ENCODE data around the gene KRT7.

DNA sequence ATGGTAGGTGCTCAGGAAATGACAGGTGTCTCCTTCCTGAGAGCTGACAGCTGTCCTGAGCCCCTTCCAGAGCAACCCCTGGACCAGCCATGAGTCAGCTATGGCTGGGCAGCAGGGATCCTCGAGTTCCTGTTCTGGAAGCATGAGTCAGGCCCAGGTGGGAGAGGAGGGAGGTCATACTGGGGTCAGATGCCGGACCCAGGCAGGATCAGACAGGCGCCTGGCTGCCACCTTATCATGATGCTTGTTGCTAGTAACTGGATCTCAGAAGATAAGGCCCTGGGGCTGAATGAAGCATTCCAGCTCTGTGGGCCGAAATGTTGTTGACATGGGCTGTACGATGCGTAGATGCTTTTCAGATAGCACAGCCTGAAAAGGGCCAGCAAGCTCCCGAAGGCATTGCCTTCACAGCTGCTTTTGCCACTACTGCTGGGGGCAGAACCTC is 17.4 kb upstream of the KRT7 start:
- TF ChIP-seq, protein P1, sequence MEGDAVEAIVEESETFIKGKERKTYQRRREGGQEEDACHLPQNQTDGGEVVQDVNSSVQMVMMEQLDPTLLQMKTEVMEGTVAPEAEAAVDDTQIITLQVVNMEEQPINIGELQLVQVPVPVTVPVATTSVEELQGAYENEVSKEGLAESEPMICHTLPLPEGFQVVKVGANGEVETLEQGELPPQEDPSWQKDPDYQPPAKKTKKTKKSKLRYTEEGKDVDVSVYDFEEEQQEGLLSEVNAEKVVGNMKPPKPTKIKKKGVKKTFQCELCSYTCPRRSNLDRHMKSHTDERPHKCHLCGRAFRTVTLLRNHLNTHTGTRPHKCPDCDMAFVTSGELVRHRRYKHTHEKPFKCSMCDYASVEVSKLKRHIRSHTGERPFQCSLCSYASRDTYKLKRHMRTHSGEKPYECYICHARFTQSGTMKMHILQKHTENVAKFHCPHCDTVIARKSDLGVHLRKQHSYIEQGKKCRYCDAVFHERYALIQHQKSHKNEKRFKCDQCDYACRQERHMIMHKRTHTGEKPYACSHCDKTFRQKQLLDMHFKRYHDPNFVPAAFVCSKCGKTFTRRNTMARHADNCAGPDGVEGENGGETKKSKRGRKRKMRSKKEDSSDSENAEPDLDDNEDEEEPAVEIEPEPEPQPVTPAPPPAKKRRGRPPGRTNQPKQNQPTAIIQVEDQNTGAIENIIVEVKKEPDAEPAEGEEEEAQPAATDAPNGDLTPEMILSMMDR (IDR thresholded peaks at IDR 0.05; ENCODE audit: extremely low read depth in 1 of 2, insufficient read depth in 1 of 2, low read depth in 1 of 2, low read length in 2 of 2), result no peak
- TF ChIP-seq POLR2A (IDR thresholded peaks at IDR 0.05; ENCODE audit: low read depth, low read length) (peak; percentile 28), POLR2AphosphoS5 (IDR thresholded peaks at IDR 0.05; ENCODE audit: insufficient read depth, low read depth, low read length) (peak; percentile 95), EZH2 (IDR thresholded peaks at IDR 0.05; ENCODE audit: borderline replicate concordance, low read depth, low read length, severe bottlenecking) (no peak), MYC (IDR thresholded peaks at IDR 0.05; ENCODE audit: low read depth, low read length) (peak; percentile 54), FOS (IDR thresholded peaks at IDR 0.05; ENCODE audit: borderline replicate concordance, insufficient read depth, low read length) (peak; percentile 98), JUN (IDR thresholded peaks at IDR 0.05; ENCODE audit: borderline replicate concordance, insufficient read depth, insufficient read length, low read depth) (peak; percentile 70), GATA2 (IDR thresholded peaks at IDR 0.05; ENCODE audit: insufficient read depth, insufficient read length, low read depth, low read length) (peak; percentile 96)
- TF ChIP-seq, protein P2, sequence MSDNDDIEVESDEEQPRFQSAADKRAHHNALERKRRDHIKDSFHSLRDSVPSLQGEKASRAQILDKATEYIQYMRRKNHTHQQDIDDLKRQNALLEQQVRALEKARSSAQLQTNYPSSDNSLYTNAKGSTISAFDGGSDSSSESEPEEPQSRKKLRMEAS (IDR thresholded peaks at IDR 0.05; ENCODE audit: insufficient read depth, insufficient read length), result no peak
